HL-60 (cell line): ENCODE data around the gene FAM47B.

ENCODE experiments used
- POLR2AphosphoS5 ChIP-seq: IDR thresholded peaks from 2 replicates; pipeline ENCODE4 v1.6.1; 2012; ENCODE audit warnings: low read depth
- TF ChIP-seq, protein P1 (sequence below): IDR thresholded peaks from 2 replicates; pipeline ENCODE4 v1.6.1; 2012; ENCODE audit warnings: low read depth; ENCODE audit not compliant: insufficient replicate concordance

DNA sequence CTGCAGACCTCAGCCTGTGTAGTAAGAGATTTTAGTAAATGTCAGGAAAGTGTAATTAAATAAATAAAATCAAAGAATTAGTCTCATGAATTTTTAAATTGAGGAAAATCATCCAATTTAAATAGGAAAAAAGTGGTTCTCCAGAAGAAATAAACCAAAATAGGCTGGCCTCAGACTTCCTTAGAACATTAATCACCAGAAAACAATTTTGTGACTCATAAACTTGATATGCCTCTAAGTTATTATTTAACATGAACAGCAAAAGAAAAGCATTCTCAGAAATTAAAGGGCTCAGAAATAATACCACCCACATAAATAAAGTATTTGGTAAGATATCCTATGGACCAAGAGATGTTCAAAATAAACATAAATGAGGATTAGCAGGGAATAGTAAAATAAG, 14.3 kb downstream of the FAM47B start:
- TF ChIP-seq, protein P1, sequence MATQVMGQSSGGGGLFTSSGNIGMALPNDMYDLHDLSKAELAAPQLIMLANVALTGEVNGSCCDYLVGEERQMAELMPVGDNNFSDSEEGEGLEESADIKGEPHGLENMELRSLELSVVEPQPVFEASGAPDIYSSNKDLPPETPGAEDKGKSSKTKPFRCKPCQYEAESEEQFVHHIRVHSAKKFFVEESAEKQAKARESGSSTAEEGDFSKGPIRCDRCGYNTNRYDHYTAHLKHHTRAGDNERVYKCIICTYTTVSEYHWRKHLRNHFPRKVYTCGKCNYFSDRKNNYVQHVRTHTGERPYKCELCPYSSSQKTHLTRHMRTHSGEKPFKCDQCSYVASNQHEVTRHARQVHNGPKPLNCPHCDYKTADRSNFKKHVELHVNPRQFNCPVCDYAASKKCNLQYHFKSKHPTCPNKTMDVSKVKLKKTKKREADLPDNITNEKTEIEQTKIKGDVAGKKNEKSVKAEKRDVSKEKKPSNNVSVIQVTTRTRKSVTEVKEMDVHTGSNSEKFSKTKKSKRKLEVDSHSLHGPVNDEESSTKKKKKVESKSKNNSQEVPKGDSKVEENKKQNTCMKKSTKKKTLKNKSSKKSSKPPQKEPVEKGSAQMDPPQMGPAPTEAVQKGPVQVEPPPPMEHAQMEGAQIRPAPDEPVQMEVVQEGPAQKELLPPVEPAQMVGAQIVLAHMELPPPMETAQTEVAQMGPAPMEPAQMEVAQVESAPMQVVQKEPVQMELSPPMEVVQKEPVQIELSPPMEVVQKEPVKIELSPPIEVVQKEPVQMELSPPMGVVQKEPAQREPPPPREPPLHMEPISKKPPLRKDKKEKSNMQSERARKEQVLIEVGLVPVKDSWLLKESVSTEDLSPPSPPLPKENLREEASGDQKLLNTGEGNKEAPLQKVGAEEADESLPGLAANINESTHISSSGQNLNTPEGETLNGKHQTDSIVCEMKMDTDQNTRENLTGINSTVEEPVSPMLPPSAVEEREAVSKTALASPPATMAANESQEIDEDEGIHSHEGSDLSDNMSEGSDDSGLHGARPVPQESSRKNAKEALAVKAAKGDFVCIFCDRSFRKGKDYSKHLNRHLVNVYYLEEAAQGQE = no peak
- no peak for TF ChIP-seq POLR2AphosphoS5
